Spleen (tissue), 7 donors: ENCODE data around the gene FOXF1.

ENCODE experiments used
- POLR2A ChIP-seq, 3 donors: fragments of 450-650 bp; IDR thresholded peaks; one replicate each; pipeline ENCODE4 v1.5.1; 2017; ENCODE audit warnings: antibody characterized with exemption in 3 of 3, mild to moderate bottlenecking in 1 of 3
- TF ChIP-seq, protein P1 (sequence below), 11 experiments: fragments of 200-600 bp in 7 of 11; fragments of 450-650 bp in 4 of 11; sonication (generic) in 4 of 11; IDR thresholded peaks in 8 of 11; conservative IDR thresholded peaks in 3 of 11; 1 replicate in 7 of 11; 2 replicates in 4 of 11; pipeline versions ENCODE4 v1.4.0 to v1.8.0; 2016 to 2021; ENCODE audit warnings: antibody characterized with exemption in 11 of 11, inconsistent platforms in 4 of 11, mild to moderate bottlenecking in 1 of 11
- donor health status: DM: no; HTN: no; CAD: no; lungs with moderate emphysema.
- donor health status: DM: no; HTN: no; CAD: no.
- donor health status: DM: no; HTN: no; CAD: no.

DNA sequence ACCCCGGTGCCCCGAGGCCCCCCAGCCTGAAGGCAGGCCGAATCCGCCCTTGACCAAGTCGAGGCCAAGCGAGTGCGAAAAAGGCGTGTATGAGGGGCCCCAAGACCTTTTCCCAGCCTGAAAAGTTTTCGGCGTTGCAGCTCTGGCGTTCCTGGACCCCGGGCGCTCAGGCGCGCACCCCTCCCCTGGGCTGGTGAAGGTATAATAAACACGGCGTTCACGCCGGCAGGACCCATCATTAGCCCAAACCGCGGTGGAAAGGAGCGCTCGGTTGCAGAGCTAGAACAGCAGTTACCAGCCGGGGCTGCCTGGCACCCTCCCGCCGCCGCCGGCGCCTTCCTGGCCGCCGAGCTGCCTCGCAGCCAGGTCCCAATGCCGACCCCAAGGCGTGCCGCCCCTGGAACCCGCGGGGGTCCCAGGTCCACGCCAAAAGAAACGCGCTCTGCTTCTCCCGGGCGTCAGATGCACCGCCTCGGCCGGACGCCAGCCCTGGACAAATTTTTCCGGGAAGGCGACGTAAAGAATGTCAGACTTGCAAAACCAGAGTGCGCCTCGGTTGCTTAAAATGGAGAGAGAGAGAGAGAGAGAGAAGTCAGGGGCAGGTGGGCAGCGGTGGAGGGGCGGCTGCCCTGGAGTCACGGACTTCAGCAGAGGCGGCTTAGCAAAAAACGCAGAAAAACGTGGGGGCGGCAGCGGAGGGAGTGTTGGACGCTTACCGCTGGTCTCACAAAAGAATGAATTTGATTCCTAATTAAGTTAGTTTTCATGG is 11.5 kb upstream of the FOXF1 start:
- TF ChIP-seq, protein P1, sequence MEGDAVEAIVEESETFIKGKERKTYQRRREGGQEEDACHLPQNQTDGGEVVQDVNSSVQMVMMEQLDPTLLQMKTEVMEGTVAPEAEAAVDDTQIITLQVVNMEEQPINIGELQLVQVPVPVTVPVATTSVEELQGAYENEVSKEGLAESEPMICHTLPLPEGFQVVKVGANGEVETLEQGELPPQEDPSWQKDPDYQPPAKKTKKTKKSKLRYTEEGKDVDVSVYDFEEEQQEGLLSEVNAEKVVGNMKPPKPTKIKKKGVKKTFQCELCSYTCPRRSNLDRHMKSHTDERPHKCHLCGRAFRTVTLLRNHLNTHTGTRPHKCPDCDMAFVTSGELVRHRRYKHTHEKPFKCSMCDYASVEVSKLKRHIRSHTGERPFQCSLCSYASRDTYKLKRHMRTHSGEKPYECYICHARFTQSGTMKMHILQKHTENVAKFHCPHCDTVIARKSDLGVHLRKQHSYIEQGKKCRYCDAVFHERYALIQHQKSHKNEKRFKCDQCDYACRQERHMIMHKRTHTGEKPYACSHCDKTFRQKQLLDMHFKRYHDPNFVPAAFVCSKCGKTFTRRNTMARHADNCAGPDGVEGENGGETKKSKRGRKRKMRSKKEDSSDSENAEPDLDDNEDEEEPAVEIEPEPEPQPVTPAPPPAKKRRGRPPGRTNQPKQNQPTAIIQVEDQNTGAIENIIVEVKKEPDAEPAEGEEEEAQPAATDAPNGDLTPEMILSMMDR (IDR thresholded peaks at IDR 0.05 in 8 of 11, conservative IDR thresholded peaks at IDR 0.05 in 3 of 11) = no peak
- no peak for TF ChIP-seq POLR2A (IDR thresholded peaks at IDR 0.05)
